ENCODE data around the gene OMA1. TPM values are rescaled to one million over a fixed set of nuclear protein-coding genes. Genes with fewer than 3 reads are reported as not detected.

OMA1 gene
- total RNA-seq, 1 experiment from 2014 or later = 25.4 TPM

DNA sequence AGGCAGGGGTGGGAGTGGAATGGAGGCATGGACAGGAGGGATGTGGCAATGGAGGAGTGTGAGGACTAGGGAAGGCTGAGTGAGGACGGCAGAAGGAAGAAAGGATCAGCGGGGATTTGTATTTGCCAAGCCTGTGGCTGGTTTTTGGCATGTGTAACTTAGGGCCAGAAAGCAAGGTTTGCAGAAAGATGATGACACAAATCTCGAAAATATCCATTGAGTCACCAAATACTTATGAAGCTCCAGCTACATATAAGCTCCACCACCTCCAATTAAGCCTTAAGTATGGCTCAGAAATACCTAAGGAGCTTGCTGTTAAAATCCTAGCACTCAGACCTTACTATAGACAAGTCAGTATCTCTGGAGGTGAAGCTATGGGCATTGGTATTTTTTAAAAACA lies 90.1 kb downstream of the OMA1 start:
- Mint-ChIP-seq H3K4me3 (ENCODE audit: low read depth, unreplicated experiment) (no peak overlapping the region), H3K4me1 (ENCODE audit: low read depth, unreplicated experiment) (peaks cover 20% of the 10 kb centered on the region), H3K27ac (ENCODE audit: unreplicated experiment) (no peak overlapping the region), H3K9me3 (ENCODE audit: low read depth, unreplicated experiment) (peaks cover 2% of the 10 kb centered on the region), H3K27me3 (ENCODE audit: unreplicated experiment) (no peaks in the 10 kb centered on the region), H3K36me3 (ENCODE audit: insufficient read depth, unreplicated experiment) (no peaks in the 10 kb centered on the region)
- no TSS peak for BruUV-seq (replicated peaks)
- no peak for DNase-seq
- TF ChIP-seq, protein P1, sequence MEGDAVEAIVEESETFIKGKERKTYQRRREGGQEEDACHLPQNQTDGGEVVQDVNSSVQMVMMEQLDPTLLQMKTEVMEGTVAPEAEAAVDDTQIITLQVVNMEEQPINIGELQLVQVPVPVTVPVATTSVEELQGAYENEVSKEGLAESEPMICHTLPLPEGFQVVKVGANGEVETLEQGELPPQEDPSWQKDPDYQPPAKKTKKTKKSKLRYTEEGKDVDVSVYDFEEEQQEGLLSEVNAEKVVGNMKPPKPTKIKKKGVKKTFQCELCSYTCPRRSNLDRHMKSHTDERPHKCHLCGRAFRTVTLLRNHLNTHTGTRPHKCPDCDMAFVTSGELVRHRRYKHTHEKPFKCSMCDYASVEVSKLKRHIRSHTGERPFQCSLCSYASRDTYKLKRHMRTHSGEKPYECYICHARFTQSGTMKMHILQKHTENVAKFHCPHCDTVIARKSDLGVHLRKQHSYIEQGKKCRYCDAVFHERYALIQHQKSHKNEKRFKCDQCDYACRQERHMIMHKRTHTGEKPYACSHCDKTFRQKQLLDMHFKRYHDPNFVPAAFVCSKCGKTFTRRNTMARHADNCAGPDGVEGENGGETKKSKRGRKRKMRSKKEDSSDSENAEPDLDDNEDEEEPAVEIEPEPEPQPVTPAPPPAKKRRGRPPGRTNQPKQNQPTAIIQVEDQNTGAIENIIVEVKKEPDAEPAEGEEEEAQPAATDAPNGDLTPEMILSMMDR (IDR thresholded peaks at IDR 0.05; ENCODE audit: unreplicated experiment) = no peak
- CTCF ChIA-PET = no interaction called here
- intact Hi-C loops (cut with micrococcal nuclease; ENCODE audit: unreplicated experiment) = no loop called here

DNA sequence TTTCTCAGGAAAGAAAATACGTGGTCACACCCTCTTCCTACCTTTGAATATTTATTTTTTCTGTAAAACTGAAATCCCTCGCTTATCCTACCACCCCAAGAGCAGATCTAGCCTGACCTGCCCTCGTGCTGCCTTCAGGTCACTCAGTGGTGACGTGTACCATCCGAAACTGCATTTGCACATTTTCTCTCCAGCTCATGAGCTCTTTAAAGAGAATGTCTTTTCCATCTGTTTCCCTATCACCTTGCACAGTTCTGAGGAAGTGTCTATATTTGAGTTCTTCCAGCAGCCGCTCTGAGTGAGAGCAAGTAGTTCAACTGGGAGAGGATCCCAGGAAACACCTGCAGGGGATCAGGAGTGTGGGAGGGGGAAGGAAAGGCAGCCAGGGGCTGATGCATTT lies 91.7 kb downstream of the OMA1 start:
- no peak overlapping the region for H3K4me3 Mint-ChIP-seq (ENCODE audit: low read depth, unreplicated experiment)
- peaks cover 2% of the 10 kb centered on the region for H3K9me3 Mint-ChIP-seq (ENCODE audit: low read depth, unreplicated experiment)
- DNase-seq = no peak
- no peaks in the 10 kb centered on the region for H3K27me3 Mint-ChIP-seq (ENCODE audit: unreplicated experiment)
- TF ChIP-seq, protein P1 (IDR thresholded peaks at IDR 0.05; ENCODE audit: unreplicated experiment) = no peak
- peaks cover 20% of the 10 kb centered on the region for H3K4me1 Mint-ChIP-seq (ENCODE audit: low read depth, unreplicated experiment)
- intact Hi-C loops (cut with micrococcal nuclease; ENCODE audit: unreplicated experiment) = no loop called here
- H3K27ac Mint-ChIP-seq (ENCODE audit: unreplicated experiment) = no peak overlapping the region
- H3K36me3 Mint-ChIP-seq (ENCODE audit: insufficient read depth, unreplicated experiment) = no peaks in the 10 kb centered on the region
- CTCF ChIA-PET = no interaction called here
- BruUV-seq (replicated peaks) = no TSS peak

DNA sequence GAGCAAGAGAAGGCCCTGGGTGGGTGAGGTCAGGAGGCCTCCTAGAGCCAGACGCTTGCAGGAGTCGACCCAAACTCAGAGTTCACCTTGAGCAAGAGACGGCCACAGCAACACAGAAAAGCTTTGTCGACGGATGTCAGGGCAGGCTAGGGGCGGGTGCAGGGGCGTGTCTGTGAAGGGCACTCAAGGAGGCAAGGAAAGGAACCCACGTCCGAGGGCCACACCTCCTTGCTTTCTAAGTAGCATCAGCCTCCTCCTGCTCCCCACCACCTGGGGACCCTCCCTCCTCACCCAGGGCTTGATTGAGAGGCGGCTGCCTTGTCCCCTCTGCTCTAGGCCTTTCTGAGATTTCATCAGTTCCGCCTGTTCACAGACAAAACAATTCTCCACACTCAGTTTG lies 92.1 kb downstream of the OMA1 start:
- H3K4me1 Mint-ChIP-seq (ENCODE audit: low read depth, unreplicated experiment) = peaks cover 20% of the 10 kb centered on the region
- intact Hi-C loops (cut with micrococcal nuclease; ENCODE audit: unreplicated experiment) = no loop called here
- TF ChIP-seq, protein P1 (IDR thresholded peaks at IDR 0.05; ENCODE audit: unreplicated experiment) = no peak
- H3K4me3 Mint-ChIP-seq (ENCODE audit: low read depth, unreplicated experiment) = no peak overlapping the region
- no peak overlapping the region for H3K27ac Mint-ChIP-seq (ENCODE audit: unreplicated experiment)
- peaks cover 2% of the 10 kb centered on the region for H3K9me3 Mint-ChIP-seq (ENCODE audit: low read depth, unreplicated experiment)
- no peak for DNase-seq
- no TSS peak for BruUV-seq (replicated peaks)
- H3K27me3 Mint-ChIP-seq (ENCODE audit: unreplicated experiment) = peaks cover under 1% of the 10 kb centered on the region
- CTCF ChIA-PET = no interaction called here
- H3K36me3 Mint-ChIP-seq (ENCODE audit: insufficient read depth, unreplicated experiment) = no peaks in the 10 kb centered on the region

DNA sequence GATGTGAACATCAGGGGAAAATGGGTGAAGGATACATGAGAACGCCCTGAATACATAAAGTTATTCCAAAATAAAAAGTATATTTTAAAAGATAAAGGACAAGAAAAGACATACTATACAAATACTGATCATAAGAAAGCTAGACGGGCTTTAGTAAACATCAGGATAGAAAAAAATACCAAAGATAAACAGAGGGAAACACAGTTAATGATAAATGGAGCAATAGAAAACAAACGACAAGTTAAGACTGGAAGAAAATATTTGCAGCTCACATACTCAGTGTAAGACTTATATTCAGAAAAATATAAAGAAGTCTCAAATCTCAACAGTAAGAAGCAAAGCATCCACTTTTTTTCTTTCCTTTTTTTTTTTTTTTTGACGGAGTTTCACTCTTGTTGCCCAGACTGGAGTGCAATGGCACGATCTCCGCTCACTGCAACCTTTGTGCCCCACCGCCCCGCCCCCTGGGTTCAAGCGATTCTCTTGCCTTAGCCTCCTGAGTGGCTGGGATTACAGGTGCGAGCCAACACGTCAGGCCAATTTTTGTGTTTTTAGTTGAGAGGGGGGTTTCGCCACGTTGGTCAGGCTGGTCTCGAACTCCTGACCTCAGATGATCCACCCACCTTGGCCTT lies 94.8 kb downstream of the OMA1 start:
- TF ChIP-seq, protein P1 (IDR thresholded peaks at IDR 0.05; ENCODE audit: unreplicated experiment) = no peak
- no peaks in the 10 kb centered on the region for H3K36me3 Mint-ChIP-seq (ENCODE audit: insufficient read depth, unreplicated experiment)
- DNase-seq = no peak
- no peak overlapping the region for H3K4me3 Mint-ChIP-seq (ENCODE audit: low read depth, unreplicated experiment)
- H3K27ac Mint-ChIP-seq (ENCODE audit: unreplicated experiment) = no peak overlapping the region
- BruUV-seq (replicated peaks) = no TSS peak
- H3K27me3 Mint-ChIP-seq (ENCODE audit: unreplicated experiment) = peaks cover 21% of the 10 kb centered on the region
- no peaks in the 10 kb centered on the region for H3K9me3 Mint-ChIP-seq (ENCODE audit: low read depth, unreplicated experiment)
- peaks cover 8% of the 10 kb centered on the region for H3K4me1 Mint-ChIP-seq (ENCODE audit: low read depth, unreplicated experiment)
- CTCF ChIA-PET = interaction anchor here (0.6 kb wide), 1 partner anchor 471 kb away, joined by 7 read pairs; no protein-coding TSS in a partner anchor
- intact Hi-C loops (cut with micrococcal nuclease; ENCODE audit: unreplicated experiment) = no loop called here

Data from Calu3 (cell line).